ENCODE measurements around the gene EIF4A2.
A peak's percentile ranks its signal among the peaks of the same experiment; 100 is the strongest.

Gene EIF4A2

GRCh38 chr3:186783058-186783730, at the start of gene EIF4A2:
Gene EIF4A2, plus strand, starts transcription at chr3:186783577. Its CDS starts 34 bp downstream, at chr3:186783611.
- H3K27me3 ChIP-seq (ENCODE audit: control insufficient read depth, insufficient read depth, low read length): no peaks in the 10 kb centered on the region
- peaks cover 2% of the 10 kb centered on the region for H3K4me1 ChIP-seq (ENCODE audit: control insufficient read depth, insufficient read depth, low read length)
- H3K9ac ChIP-seq (ENCODE audit: low read depth, low read length): peak within 1 kb of the TSS; percentile 99
- peak within 1 kb of the TSS; percentile 100 for H3K4me3 ChIP-seq (ENCODE audit: low read depth, low read length)
- peaks cover 48% of the 10 kb centered on the region for H3K36me3 ChIP-seq (ENCODE audit: control insufficient read depth, insufficient read depth, low read length)
- H3K9me3 ChIP-seq (ENCODE audit: control insufficient read depth, insufficient read depth, low read length): no peaks in the 10 kb centered on the region

- peaks cover 5% of the 10 kb centered on the region for H3K4me1 ChIP-seq (ENCODE audit: control insufficient read depth, insufficient read depth, low read length)
- no peak overlapping the region for H3K4me3 ChIP-seq (ENCODE audit: low read depth, low read length)
Observed at GRCh38 chr3:186742618-186743380, 40.6 kb upstream of the EIF4A2 start.

GRCh38 chr3:186743666-186744065, 39.7 kb upstream of the EIF4A2 start:
- Histone ChIP-seq H3K9me3 (ENCODE audit: control insufficient read depth, insufficient read depth, low read length) (no peaks in the 10 kb centered on the region), H3K4me3 (ENCODE audit: low read depth, low read length) (no peak overlapping the region), H3K9ac (ENCODE audit: low read depth, low read length) (no peak overlapping the region), H3K27me3 (ENCODE audit: control insufficient read depth, insufficient read depth, low read length) (no peaks in the 10 kb centered on the region), H3K4me1 (ENCODE audit: control insufficient read depth, insufficient read depth, low read length) (peaks cover 5% of the 10 kb centered on the region), H3K36me3 (ENCODE audit: control insufficient read depth, insufficient read depth, low read length) (no peaks in the 10 kb centered on the region)

More at GRCh38 chr3:186742618-186743380, 40.6 kb upstream of the EIF4A2 start:
- Histone ChIP-seq H3K9ac (ENCODE audit: low read depth, low read length) (no peak overlapping the region), H3K9me3 (ENCODE audit: control insufficient read depth, insufficient read depth, low read length) (no peaks in the 10 kb centered on the region), H3K36me3 (ENCODE audit: control insufficient read depth, insufficient read depth, low read length) (no peaks in the 10 kb centered on the region), H3K27me3 (ENCODE audit: control insufficient read depth, insufficient read depth, low read length) (no peaks in the 10 kb centered on the region)

GRCh38 chr3:186746008-186746407, 37.4 kb upstream of the EIF4A2 start:
- Histone ChIP-seq H3K27me3 (ENCODE audit: control insufficient read depth, insufficient read depth, low read length) (no peaks in the 10 kb centered on the region), H3K4me1 (ENCODE audit: control insufficient read depth, insufficient read depth, low read length) (no peaks in the 10 kb centered on the region), H3K4me3 (ENCODE audit: low read depth, low read length) (no peak overlapping the region), H3K9me3 (ENCODE audit: control insufficient read depth, insufficient read depth, low read length) (no peaks in the 10 kb centered on the region), H3K9ac (ENCODE audit: low read depth, low read length) (no peak overlapping the region), H3K36me3 (ENCODE audit: control insufficient read depth, insufficient read depth, low read length) (no peaks in the 10 kb centered on the region)

GRCh38 chr3:186750316-186750715, 33.1 kb upstream of the EIF4A2 start:
- Histone ChIP-seq H3K36me3 (ENCODE audit: control insufficient read depth, insufficient read depth, low read length) (no peaks in the 10 kb centered on the region), H3K4me1 (ENCODE audit: control insufficient read depth, insufficient read depth, low read length) (peaks cover 4% of the 10 kb centered on the region), H3K9ac (ENCODE audit: low read depth, low read length) (no peak overlapping the region), H3K27me3 (ENCODE audit: control insufficient read depth, insufficient read depth, low read length) (no peaks in the 10 kb centered on the region), H3K9me3 (ENCODE audit: control insufficient read depth, insufficient read depth, low read length) (no peaks in the 10 kb centered on the region), H3K4me3 (ENCODE audit: low read depth, low read length) (no peak overlapping the region)

- Histone ChIP-seq H3K9ac (ENCODE audit: low read depth, low read length) (no peak overlapping the region), H3K36me3 (ENCODE audit: control insufficient read depth, insufficient read depth, low read length) (no peaks in the 10 kb centered on the region), H3K27me3 (ENCODE audit: control insufficient read depth, insufficient read depth, low read length) (no peaks in the 10 kb centered on the region), H3K4me3 (ENCODE audit: low read depth, low read length) (no peak overlapping the region), H3K4me1 (ENCODE audit: control insufficient read depth, insufficient read depth, low read length) (peaks cover 4% of the 10 kb centered on the region), H3K9me3 (ENCODE audit: control insufficient read depth, insufficient read depth, low read length) (no peaks in the 10 kb centered on the region)
Observed at GRCh38 chr3:186751480-186751879, 31.9 kb upstream of the EIF4A2 start.

- H3K36me3 ChIP-seq (ENCODE audit: control insufficient read depth, insufficient read depth, low read length): no peaks in the 10 kb centered on the region
- no peak overlapping the region for H3K9ac ChIP-seq (ENCODE audit: low read depth, low read length)
- no peaks in the 10 kb centered on the region for H3K9me3 ChIP-seq (ENCODE audit: control insufficient read depth, insufficient read depth, low read length)
- peaks cover 4% of the 10 kb centered on the region for H3K4me1 ChIP-seq (ENCODE audit: control insufficient read depth, insufficient read depth, low read length)
- H3K27me3 ChIP-seq (ENCODE audit: control insufficient read depth, insufficient read depth, low read length): no peaks in the 10 kb centered on the region
- H3K4me3 ChIP-seq (ENCODE audit: low read depth, low read length): no peak overlapping the region
Observed at GRCh38 chr3:186754006-186754405, 29.4 kb upstream of the EIF4A2 start.

- no peak overlapping the region for H3K4me3 ChIP-seq (ENCODE audit: low read depth, low read length)
- H3K9ac ChIP-seq (ENCODE audit: low read depth, low read length): no peak overlapping the region
- H3K27me3 ChIP-seq (ENCODE audit: control insufficient read depth, insufficient read depth, low read length): no peaks in the 10 kb centered on the region
- H3K9me3 ChIP-seq (ENCODE audit: control insufficient read depth, insufficient read depth, low read length): no peaks in the 10 kb centered on the region
- H3K4me1 ChIP-seq (ENCODE audit: control insufficient read depth, insufficient read depth, low read length): peaks cover 4% of the 10 kb centered on the region
- no peaks in the 10 kb centered on the region for H3K36me3 ChIP-seq (ENCODE audit: control insufficient read depth, insufficient read depth, low read length)
Observed at GRCh38 chr3:186754871-186755270, 28.5 kb upstream of the EIF4A2 start.

GRCh38 chr3:186757214-186757613, 26.2 kb upstream of the EIF4A2 start:
- H3K4me3 ChIP-seq (ENCODE audit: low read depth, low read length): no peak overlapping the region
- no peak overlapping the region for H3K9ac ChIP-seq (ENCODE audit: low read depth, low read length)
- no peaks in the 10 kb centered on the region for H3K9me3 ChIP-seq (ENCODE audit: control insufficient read depth, insufficient read depth, low read length)
- H3K27me3 ChIP-seq (ENCODE audit: control insufficient read depth, insufficient read depth, low read length): no peaks in the 10 kb centered on the region
- peaks cover 2% of the 10 kb centered on the region for H3K4me1 ChIP-seq (ENCODE audit: control insufficient read depth, insufficient read depth, low read length)
- no peaks in the 10 kb centered on the region for H3K36me3 ChIP-seq (ENCODE audit: control insufficient read depth, insufficient read depth, low read length)

- Histone ChIP-seq H3K9me3 (ENCODE audit: control insufficient read depth, insufficient read depth, low read length) (no peaks in the 10 kb centered on the region), H3K4me3 (ENCODE audit: low read depth, low read length) (no peak overlapping the region), H3K27me3 (ENCODE audit: control insufficient read depth, insufficient read depth, low read length) (no peaks in the 10 kb centered on the region), H3K36me3 (ENCODE audit: control insufficient read depth, insufficient read depth, low read length) (no peaks in the 10 kb centered on the region), H3K4me1 (ENCODE audit: control insufficient read depth, insufficient read depth, low read length) (peaks cover 2% of the 10 kb centered on the region), H3K9ac (ENCODE audit: low read depth, low read length) (no peak overlapping the region)
Observed at GRCh38 chr3:186757686-186758220, 25.6 kb upstream of the EIF4A2 start.

- Histone ChIP-seq H3K4me1 (ENCODE audit: control insufficient read depth, insufficient read depth, low read length) (no peaks in the 10 kb centered on the region), H3K4me3 (ENCODE audit: low read depth, low read length) (no peak overlapping the region), H3K27me3 (ENCODE audit: control insufficient read depth, insufficient read depth, low read length) (no peaks in the 10 kb centered on the region)
Observed at GRCh38 chr3:186759231-186759930, 24.0 kb upstream of the EIF4A2 start.

More at GRCh38 chr3:186759231-186759930, 24.0 kb upstream of the EIF4A2 start:
- Histone ChIP-seq H3K36me3 (ENCODE audit: control insufficient read depth, insufficient read depth, low read length) (no peaks in the 10 kb centered on the region), H3K9me3 (ENCODE audit: control insufficient read depth, insufficient read depth, low read length) (no peaks in the 10 kb centered on the region), H3K9ac (ENCODE audit: low read depth, low read length) (no peak overlapping the region)

Data from iPS-15b (cell line).